ENCODE data around the gene R3HDM1. TPM values are rescaled to one million over a fixed set of nuclear protein-coding genes. Genes with fewer than 3 reads are reported as not detected.

The R3HDM1 gene
- total RNA-seq, 1 experiment from 2014 or later: 62.6 TPM

DNA sequence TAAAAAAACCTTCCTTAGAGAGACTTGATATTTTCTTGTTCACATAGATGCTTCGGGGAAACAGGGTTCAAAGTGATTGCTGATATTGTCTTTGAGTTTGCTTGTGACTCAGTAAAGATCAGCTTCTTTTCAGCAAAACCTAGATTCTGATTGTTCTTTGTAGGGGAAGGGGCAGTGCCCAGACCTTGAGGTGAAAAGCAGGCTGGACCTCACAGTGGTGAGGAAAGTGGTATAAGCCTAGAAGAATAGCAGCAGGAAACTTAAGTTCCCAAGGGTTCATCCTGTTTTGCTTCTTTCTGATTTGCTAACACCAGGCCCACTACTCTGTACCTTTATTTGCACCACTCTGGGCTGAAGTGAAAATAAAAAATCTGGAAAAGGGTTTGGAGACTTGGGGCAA lies 231.2 kb downstream of the R3HDM1 start:
- in situ Hi-C loops (cut with HindIII; ENCODE audit: low pct_unique_long_range_greater_than_20kb, low sequenced_read_pairs) (no loop called here), intact Hi-C loops (cut with micrococcal nuclease; ENCODE audit: unreplicated experiment) (no loop called here)
- H3K9me3 ChIP-seq (ENCODE audit: control insufficient read depth, insufficient read depth, low read depth, low read length): no peaks in the 10 kb centered on the region
- ChIA-PET CTCF (no interaction called here), POLR2A (no interaction called here)
- H3K27me3 ChIP-seq (ENCODE audit: control insufficient read depth, insufficient read depth, low read length): no peaks in the 10 kb centered on the region
- no peaks in the 10 kb centered on the region for H3K4me1 ChIP-seq (ENCODE audit: control insufficient read depth, insufficient read depth, low read length)
- DNase-seq (ENCODE audit: low read depth, low spot score) (no peak), ATAC-seq (no peak)
- H3K4me3 ChIP-seq (ENCODE audit: low read depth in 2 of 2, low read length in 2 of 2): no peak overlapping the region
- no TSS peak for BruUV-seq (replicated peaks)
- no peak overlapping the region for H3K27ac ChIP-seq (ENCODE audit: low read length)
- TF ChIP-seq CTCF (IDR thresholded peaks at IDR 0.05) (no peak), POLR2AphosphoS5 (IDR thresholded peaks at IDR 0.05; ENCODE audit: low read depth, low read length) (no peak), TCF7L2 (IDR thresholded peaks at IDR 0.05; ENCODE audit: low read depth, low read length) (no peak), SIN3A (IDR thresholded peaks at IDR 0.05; ENCODE audit: borderline replicate concordance, insufficient read depth, low read depth, low read length) (no peak)
- TF ChIP-seq, protein P1, sequence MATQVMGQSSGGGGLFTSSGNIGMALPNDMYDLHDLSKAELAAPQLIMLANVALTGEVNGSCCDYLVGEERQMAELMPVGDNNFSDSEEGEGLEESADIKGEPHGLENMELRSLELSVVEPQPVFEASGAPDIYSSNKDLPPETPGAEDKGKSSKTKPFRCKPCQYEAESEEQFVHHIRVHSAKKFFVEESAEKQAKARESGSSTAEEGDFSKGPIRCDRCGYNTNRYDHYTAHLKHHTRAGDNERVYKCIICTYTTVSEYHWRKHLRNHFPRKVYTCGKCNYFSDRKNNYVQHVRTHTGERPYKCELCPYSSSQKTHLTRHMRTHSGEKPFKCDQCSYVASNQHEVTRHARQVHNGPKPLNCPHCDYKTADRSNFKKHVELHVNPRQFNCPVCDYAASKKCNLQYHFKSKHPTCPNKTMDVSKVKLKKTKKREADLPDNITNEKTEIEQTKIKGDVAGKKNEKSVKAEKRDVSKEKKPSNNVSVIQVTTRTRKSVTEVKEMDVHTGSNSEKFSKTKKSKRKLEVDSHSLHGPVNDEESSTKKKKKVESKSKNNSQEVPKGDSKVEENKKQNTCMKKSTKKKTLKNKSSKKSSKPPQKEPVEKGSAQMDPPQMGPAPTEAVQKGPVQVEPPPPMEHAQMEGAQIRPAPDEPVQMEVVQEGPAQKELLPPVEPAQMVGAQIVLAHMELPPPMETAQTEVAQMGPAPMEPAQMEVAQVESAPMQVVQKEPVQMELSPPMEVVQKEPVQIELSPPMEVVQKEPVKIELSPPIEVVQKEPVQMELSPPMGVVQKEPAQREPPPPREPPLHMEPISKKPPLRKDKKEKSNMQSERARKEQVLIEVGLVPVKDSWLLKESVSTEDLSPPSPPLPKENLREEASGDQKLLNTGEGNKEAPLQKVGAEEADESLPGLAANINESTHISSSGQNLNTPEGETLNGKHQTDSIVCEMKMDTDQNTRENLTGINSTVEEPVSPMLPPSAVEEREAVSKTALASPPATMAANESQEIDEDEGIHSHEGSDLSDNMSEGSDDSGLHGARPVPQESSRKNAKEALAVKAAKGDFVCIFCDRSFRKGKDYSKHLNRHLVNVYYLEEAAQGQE (IDR thresholded peaks at IDR 0.05; ENCODE audit: insufficient read depth in 1 of 2, low read depth in 2 of 2, low read length in 1 of 2): no peak
- H3K36me3 ChIP-seq (ENCODE audit: control insufficient read depth, insufficient read depth, low read length): peaks cover 26% of the 10 kb centered on the region

- Histone ChIP-seq H3K36me3 (ENCODE audit: control insufficient read depth, insufficient read depth, low read length) (peaks cover 27% of the 10 kb centered on the region), H3K27me3 (ENCODE audit: control insufficient read depth, insufficient read depth, low read length) (no peaks in the 10 kb centered on the region), H3K4me3 (ENCODE audit: low read depth in 2 of 2, low read length in 2 of 2) (no peak overlapping the region), H3K4me1 (ENCODE audit: control insufficient read depth, insufficient read depth, low read length) (no peaks in the 10 kb centered on the region), H3K9me3 (ENCODE audit: control insufficient read depth, insufficient read depth, low read depth, low read length) (no peaks in the 10 kb centered on the region), H3K27ac (ENCODE audit: low read length) (no peak overlapping the region)
- ChIA-PET CTCF (interaction anchor here (0.7 kb wide), 1 partner anchor 64 kb away, joined by 5 read pairs; no protein-coding TSS in a partner anchor), POLR2A (no interaction called here)
- in situ Hi-C loops (cut with HindIII; ENCODE audit: low pct_unique_long_range_greater_than_20kb, low sequenced_read_pairs): no loop called here
- no TSS peak for BruUV-seq (replicated peaks)
- intact Hi-C loops (cut with micrococcal nuclease; ENCODE audit: unreplicated experiment): no loop called here
- TF ChIP-seq SIN3A (IDR thresholded peaks at IDR 0.05; ENCODE audit: borderline replicate concordance, insufficient read depth, low read depth, low read length) (no peak), POLR2AphosphoS5 (IDR thresholded peaks at IDR 0.05; ENCODE audit: low read depth, low read length) (no peak), TCF7L2 (IDR thresholded peaks at IDR 0.05; ENCODE audit: low read depth, low read length) (no peak), CTCF (IDR thresholded peaks at IDR 0.05) (no peak)
- TF ChIP-seq, protein P1 (IDR thresholded peaks at IDR 0.05; ENCODE audit: insufficient read depth in 1 of 2, low read depth in 2 of 2, low read length in 1 of 2): no peak
- no peak for ATAC-seq
- no peak for DNase-seq (ENCODE audit: low read depth, low spot score)
Observed at GRCh38 chr2:135768863-135769262, 237.6 kb downstream of the R3HDM1 start.

Measured in Panc1 (cell line).